Right cardiac atrium (tissue), 5 donors: ENCODE results near the gene MBD4. TPM values are rescaled to one million over a fixed set of nuclear protein-coding genes. Genes with fewer than 3 reads are reported as not detected.

Experiments
- ATAC-seq, 2 donors: fragments of 200-7000 bp; cut with Tn5 transposase; one replicate each; pipeline versions ENCODE4 v1.8.0 to v1.9.1; 2020; ENCODE audit warnings: moderate library complexity in 2 of 2, mild to moderate bottlenecking in 1 of 2
- DNase-seq, 3 donors: peaks; one replicate each; pipeline ENCODE4 v3.0.0-alpha.2; 2020
- H3K27ac ChIP-seq: one replicate; pipeline ENCODE4 v1.5.1; 2013; ENCODE audit warnings: mild to moderate bottlenecking, low read length, control low read depth, moderate library complexity
- H3K27me3 ChIP-seq: one replicate; pipeline ENCODE4 v1.6.1; 2013; ENCODE audit not compliant: control insufficient read depth, insufficient read depth
- H3K4me1 ChIP-seq: one replicate; pipeline ENCODE4 v1.6.1; 2013; ENCODE audit warnings: low read length; ENCODE audit not compliant: control insufficient read depth, insufficient read depth
- H3K4me3 ChIP-seq: one replicate; pipeline ENCODE4 v1.5.1; 2013; ENCODE audit warnings: low read length, control low read depth
- H3K9me3 ChIP-seq: one replicate; pipeline ENCODE4 v1.6.1; 2013; ENCODE audit warnings: low read length; ENCODE audit not compliant: control insufficient read depth
- WGBS: extraction: QIAGEN DNeasy Blood & Tissue Kit; methylation state at CpG from one replicate; pipeline ENCODE4 v1.1.7; 2013; 5-methylcytosine and 5-hydroxymethylcytosine counted together
- intact Hi-C, 4 donors: fragments of 100-400 bp; cut with DNase I; formaldehyde crosslinking; loops; one replicate each; pipeline versions ENCODE4 v1.11.0 to v1.14.0; 2022 to 2023
- polyA plus RNA-seq: library from polyadenylated mRNA; stranded (reverse); fragments of 200-250 nt; gene quantifications from one replicate; pipeline ENCODE4 v1.2.3, GENCODE V29; 2013
- total RNA-seq, 4 donors: library from RNA; stranded (reverse); fragmentation: NEBNext Ultra II Directional; extraction: Animal tissue kit (Norgen Biotek cat#: 25700); gene quantifications; one replicate each; pipeline ENCODE4 v1.2.1, GENCODE V29; 2021
- donor health status: healthy with polysubstance abuse.
- donor health status: DM: no; HTN: yes; CAD: no.
- donor health status: DM: no; HTN: no; CAD: no.
- donor health status: DM: no; HTN: yes; CAD: no; lungs with severe emphysema.
- donor health status: DM: yes; HTN: yes; CAD: no.

Gene MBD4
- total and polyA plus RNA-seq, 5 donors: 17.5 to 52.1 (median 25.6) TPM

GRCh38 chr3:129463094-129463493 is 23.3 kb upstream of the MBD4 start:
- 93% methylated on average over 3 of the region's 3 CpGs for WGBS

GRCh38 chr3:129462361-129462968 is 22.7 kb upstream of the MBD4 start:
- no peak for DNase-seq
- 51% methylated on average over 3 of the region's 3 CpGs for WGBS
- Histone ChIP-seq H3K27me3 (no peaks in the 10 kb centered on the region), H3K9me3 (no peaks in the 10 kb centered on the region), H3K4me1 (no peaks in the 10 kb centered on the region), H3K27ac (peak overlapping the region; percentile 81), H3K4me3 (no peak overlapping the region)
- intact Hi-C loops: no loop called here
- peak; percentile 71 to 80 for ATAC-seq

More at GRCh38 chr3:129463094-129463493, 23.3 kb upstream of the MBD4 start:
- H3K27me3 ChIP-seq: no peaks in the 10 kb centered on the region
- ATAC-seq: no peak
- intact Hi-C loops: no loop called here
- no peak overlapping the region for H3K27ac ChIP-seq
- no peaks in the 10 kb centered on the region for H3K9me3 ChIP-seq
- H3K4me1 ChIP-seq: no peaks in the 10 kb centered on the region
- DNase-seq: no peak
- no peak overlapping the region for H3K4me3 ChIP-seq

GRCh38 chr3:129461461-129462146 is 21.9 kb upstream of the MBD4 start:
- Histone ChIP-seq H3K4me3 (no peak overlapping the region), H3K27me3 (no peaks in the 10 kb centered on the region), H3K4me1 (no peaks in the 10 kb centered on the region), H3K9me3 (no peaks in the 10 kb centered on the region), H3K27ac (peak overlapping the region; percentile 98)
- DNase-seq (peak; percentile 65 to 80 (median 78)), ATAC-seq (peak; percentile 95)
- intact Hi-C loops: no loop called here
- 55% methylated on average over 6 of the region's 6 CpGs for WGBS

- 78% methylated on average over 1 of the region's 1 CpG for WGBS
- intact Hi-C loops: no loop called here
- Histone ChIP-seq H3K4me1 (no peaks in the 10 kb centered on the region), H3K27ac (peak overlapping the region; percentile 98), H3K4me3 (no peak overlapping the region), H3K9me3 (no peaks in the 10 kb centered on the region), H3K27me3 (no peaks in the 10 kb centered on the region)
- no peak for DNase-seq
- ATAC-seq: no peak
Observed at GRCh38 chr3:129461022-129461421, 21.3 kb upstream of the MBD4 start.

GRCh38 chr3:129460572-129460971 is 20.8 kb upstream of the MBD4 start:
- H3K9me3 ChIP-seq: no peaks in the 10 kb centered on the region
- 96% methylated on average over 2 of the region's 2 CpGs for WGBS
- no peak overlapping the region for H3K4me3 ChIP-seq
- intact Hi-C loops: no loop called here
- H3K27me3 ChIP-seq: no peaks in the 10 kb centered on the region
- peak overlapping the region; percentile 45 for H3K27ac ChIP-seq
- no peaks in the 10 kb centered on the region for H3K4me1 ChIP-seq
- no peak for ATAC-seq
- no peak for DNase-seq

GRCh38 chr3:129460155-129460554 is 20.4 kb upstream of the MBD4 start:
- ATAC-seq (no peak), DNase-seq (no peak)
- H3K4me1 ChIP-seq: no peaks in the 10 kb centered on the region
- intact Hi-C loops: no loop called here
- H3K4me3 ChIP-seq: no peak overlapping the region
- WGBS: 98% methylated on average over 3 of the region's 3 CpGs
- no peaks in the 10 kb centered on the region for H3K27me3 ChIP-seq
- H3K27ac ChIP-seq: no peak overlapping the region
- no peaks in the 10 kb centered on the region for H3K9me3 ChIP-seq

- intact Hi-C loops: no loop called here
- Histone ChIP-seq H3K4me3 (no peak overlapping the region), H3K27me3 (no peaks in the 10 kb centered on the region), H3K4me1 (no peaks in the 10 kb centered on the region), H3K9me3 (no peaks in the 10 kb centered on the region), H3K27ac (no peak overlapping the region)
- ATAC-seq (no peak), DNase-seq (no peak)
- 49% methylated on average over 1 of the region's 1 CpG for WGBS
Observed at GRCh38 chr3:129453732-129454131, 14.0 kb upstream of the MBD4 start.

- Histone ChIP-seq H3K9me3 (no peaks in the 10 kb centered on the region), H3K27ac (no peak overlapping the region), H3K27me3 (no peaks in the 10 kb centered on the region), H3K4me1 (no peaks in the 10 kb centered on the region), H3K4me3 (no peak overlapping the region)
- intact Hi-C loops: no loop called here
- WGBS: 48% methylated on average over 5 of the region's 5 CpGs
- ATAC-seq (peak in 1 of 2 donors; percentile 34), DNase-seq (no peak)
Observed at GRCh38 chr3:129449279-129450115, 9.7 kb upstream of the MBD4 start.

- 91% methylated on average over 18 of the region's 18 CpGs for WGBS
- H3K9me3 ChIP-seq: no peaks in the 10 kb centered on the region
- intact Hi-C loops: no loop called here
- no peak overlapping the region for H3K4me3 ChIP-seq
- no peak overlapping the region for H3K27ac ChIP-seq
- no peaks in the 10 kb centered on the region for H3K27me3 ChIP-seq
- H3K4me1 ChIP-seq: peaks cover 6% of the 10 kb centered on the region
- no peak for ATAC-seq
- DNase-seq: no peak
Observed at GRCh38 chr3:129448186-129448895, 8.6 kb upstream of the MBD4 start.

GRCh38 chr3:129446926-129447325 is 7.2 kb upstream of the MBD4 start:
- ATAC-seq: no peak
- WGBS: 63% methylated on average over 1 of the region's 1 CpG
- Histone ChIP-seq H3K27ac (no peak overlapping the region), H3K4me3 (no peak overlapping the region), H3K27me3 (no peaks in the 10 kb centered on the region), H3K4me1 (peaks cover 13% of the 10 kb centered on the region), H3K9me3 (no peaks in the 10 kb centered on the region)
- intact Hi-C loops: no loop called here
- no peak for DNase-seq
